Fibroblast of skin of abdomen (primary cell): ENCODE measurements around the gene POU2F1.
"Not testable (repeated sequence)": the region's sequence is repeated elsewhere in the genome, so short reads cannot be mapped to it uniquely, and the experiment has no call there.

ENCODE experiments used
- DNase-seq: peaks from one replicate; pipeline ENCODE4 v3.0.0-alpha.2; 2013

POU2F1 gene

DNA sequence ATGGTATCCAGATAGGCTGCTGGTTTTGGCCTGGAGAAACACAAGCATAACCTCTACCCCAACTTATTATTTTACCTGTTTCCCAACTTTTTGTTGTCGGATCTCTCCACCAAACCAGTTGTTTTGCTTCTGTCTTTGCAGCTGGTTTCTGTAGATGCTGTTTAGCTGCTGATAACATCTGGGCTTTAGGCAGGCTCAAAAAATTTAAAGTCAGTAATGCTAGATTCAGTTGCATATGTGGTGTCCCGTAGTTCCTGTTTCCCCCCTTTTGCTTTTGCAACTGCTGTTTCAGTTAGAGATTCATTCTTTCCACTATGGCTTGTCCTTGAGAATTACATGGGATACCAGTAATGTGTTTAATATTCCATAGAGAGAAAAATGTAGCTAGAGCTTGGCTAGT is 98.5 kb downstream of the POU2F1 start:
- not testable (repeated sequence) for DNase-seq

DNA sequence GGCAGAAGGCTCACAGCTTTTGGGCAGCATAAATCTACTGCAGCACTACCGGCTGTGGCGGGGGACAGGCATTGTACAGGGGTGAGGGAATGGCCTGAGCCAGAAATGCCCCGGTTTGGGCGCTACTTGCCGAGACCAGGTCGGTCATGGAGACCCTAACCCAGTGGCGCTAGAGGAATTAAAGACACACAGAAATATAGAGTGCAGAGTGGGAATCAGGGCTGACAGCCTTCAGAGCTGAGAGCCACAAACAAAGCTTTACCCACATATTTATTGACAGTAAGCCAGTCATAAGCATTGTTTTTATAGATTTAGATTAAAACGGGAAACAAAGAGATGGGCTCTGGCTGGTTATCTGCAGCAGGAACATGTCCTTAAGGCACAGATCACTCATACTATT is 101.8 kb downstream of the POU2F1 start:
- DNase-seq: no peak

DNA sequence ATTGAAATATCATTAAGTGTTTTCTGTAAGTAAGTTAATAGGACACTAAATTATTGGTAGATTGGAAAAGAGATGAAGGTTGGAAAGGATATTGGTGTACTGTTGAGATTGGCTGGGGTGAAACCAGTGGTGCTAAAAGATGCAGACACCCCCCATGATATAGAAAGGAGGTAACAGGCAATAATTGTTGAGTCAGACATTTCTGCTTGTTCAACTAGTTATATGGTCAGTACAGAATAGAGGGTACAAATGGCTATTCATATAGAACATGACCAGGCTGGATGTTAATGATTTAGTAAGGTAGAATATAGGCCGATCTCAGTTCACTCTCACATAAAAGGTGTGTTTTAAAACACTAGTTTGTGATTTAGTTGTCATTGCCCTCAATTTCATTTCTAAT is 104.5 kb downstream of the POU2F1 start:
- DNase-seq: no peak

DNA sequence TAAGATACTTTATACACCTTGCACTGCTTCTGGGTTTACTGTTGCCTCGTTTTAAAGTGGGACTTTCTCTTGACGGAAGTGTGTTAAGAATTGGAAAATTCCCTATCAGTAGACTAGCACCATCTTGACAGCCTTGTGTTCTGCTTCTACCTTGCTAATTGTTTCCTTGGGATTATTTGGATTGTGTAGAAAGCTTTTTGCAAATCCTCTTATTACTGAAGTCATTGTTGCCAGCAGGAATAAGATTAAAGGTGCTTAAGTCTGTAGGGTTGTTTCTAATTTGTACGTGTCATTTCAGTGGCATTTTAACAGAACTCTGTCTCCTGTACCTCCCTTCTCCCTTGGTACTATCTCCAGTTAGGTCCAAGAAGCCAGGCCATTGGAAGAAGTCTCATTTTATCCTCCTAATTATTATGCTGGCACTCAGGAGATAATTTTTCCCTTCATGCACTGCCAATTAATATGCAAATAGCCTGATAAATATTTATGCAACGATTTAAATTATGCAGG is 107.7 kb downstream of the POU2F1 start:
- no peak for DNase-seq

- DNase-seq: peak; percentile 4
These were observed 108.3 kb downstream of the POU2F1 start for GRCh38 chr1:167328816-167329483.

GRCh38 chr1:167330601-167331293 is 110.1 kb downstream of the POU2F1 start:
- DNase-seq: no peak

DNA sequence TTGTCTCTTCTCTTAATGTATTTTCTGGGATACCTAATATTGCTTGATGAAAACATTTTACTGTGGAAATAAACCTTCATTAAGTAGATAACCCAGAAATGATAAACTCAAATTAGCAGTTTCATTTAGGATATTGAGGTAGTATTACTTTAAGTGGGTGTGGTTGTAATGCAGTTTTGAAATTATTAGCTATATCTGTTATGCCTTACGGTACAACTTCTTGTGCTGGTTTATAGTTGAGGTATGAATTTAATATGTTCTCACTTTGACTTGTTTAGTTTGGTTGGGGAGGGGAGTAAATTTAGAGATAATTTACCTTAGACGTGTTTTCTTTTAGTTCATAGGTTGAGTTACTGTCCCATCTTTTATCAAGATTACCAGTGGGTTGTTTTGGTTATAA is 111.0 kb downstream of the POU2F1 start:
- no peak for DNase-seq

- DNase-seq: no peak
These were observed 111.8 kb downstream of the POU2F1 start for GRCh38 chr1:167332503-167332902.

DNA sequence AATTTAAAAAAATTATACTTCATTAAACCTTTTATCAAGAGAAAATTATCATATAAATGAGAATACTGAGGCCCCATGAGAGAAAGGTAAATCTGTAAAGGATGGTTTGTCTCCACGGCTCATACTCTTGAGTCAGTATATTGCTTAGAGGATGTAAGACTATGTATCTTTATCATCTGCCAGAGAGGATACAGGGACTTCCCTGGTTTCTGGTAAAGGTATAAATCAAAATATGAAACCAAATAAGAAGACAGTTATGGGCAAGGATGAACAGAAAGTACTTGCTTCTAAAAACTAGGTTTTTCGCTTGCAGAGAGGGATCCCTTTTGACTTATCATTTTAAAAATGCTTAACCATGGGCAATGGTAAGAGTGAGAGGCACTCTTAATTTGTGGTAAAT is 112.4 kb downstream of the POU2F1 start:
- DNase-seq: no peak

GRCh38 chr1:167333703-167334102 is 113.0 kb downstream of the POU2F1 start:
- no peak for DNase-seq

GRCh38 chr1:167339405-167339804 is 118.7 kb downstream of the POU2F1 start:
- DNase-seq: no peak

- DNase-seq: no peak
These were observed 122.2 kb downstream of the POU2F1 start for GRCh38 chr1:167342846-167343245.

- DNase-seq: peak; percentile 64
These were observed 123.4 kb downstream of the POU2F1 start for GRCh38 chr1:167344112-167344511.

DNA sequence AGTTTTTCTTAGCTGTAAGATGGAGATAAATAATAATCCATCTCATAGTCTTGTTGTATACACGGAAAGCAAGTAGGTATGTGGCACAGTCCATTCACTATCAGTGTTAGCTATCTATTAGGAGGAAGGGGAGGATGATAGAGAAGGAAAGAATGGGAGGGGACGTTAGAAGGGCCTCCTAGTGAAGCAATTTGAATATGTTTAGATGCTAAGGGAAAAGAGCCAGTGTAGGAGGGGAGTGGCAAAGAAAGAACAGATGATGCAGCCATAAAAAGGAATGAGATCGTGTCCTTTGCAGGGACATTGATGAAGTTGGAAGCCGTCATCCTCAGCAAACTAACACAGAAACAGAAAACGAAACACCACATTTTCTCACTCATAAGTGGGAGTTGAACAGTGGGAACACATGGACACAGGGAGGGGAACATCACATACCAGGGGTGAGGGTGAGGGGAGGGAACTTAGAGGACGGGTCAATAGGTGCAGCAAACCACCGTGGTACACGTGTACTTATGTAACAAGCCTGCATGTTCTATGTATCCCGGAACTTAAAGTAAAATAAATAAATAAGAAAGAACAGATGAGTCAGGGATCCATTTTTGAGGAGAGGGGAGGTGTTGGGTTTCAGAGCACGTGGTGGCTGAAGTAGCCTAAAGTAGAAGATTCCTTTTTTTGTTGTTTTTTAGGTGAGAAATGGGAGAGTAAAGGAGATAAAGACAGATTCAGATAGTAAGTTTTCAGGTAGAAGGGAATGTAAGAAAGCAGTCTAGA is 124.1 kb downstream of the POU2F1 start:
- DNase-seq: peak; percentile 0

- DNase-seq: no peak
These were observed 124.7 kb downstream of the POU2F1 start for GRCh38 chr1:167345386-167345733.

DNA sequence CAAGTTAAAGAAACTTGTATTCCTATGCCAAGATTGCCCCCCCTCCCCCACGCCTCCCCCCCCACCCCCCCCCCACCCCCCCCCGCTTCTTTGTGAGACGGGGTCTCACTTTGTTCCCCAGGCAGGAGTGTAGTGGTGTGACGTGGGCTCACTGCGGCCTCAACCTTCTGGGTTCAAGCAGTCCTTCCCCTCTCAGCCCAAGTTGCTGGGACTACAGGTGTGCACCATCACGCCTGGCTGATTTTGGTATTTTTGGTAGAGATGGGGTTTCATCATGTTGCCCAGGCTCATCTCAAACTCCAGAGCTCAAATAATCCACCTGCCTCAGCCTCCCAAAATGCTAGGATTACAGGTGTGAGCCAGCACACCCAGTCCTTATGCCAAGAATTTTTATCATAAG is 136.6 kb downstream of the POU2F1 start:
- DNase-seq: no peak

- DNase-seq: no peak
These were observed 138.6 kb downstream of the POU2F1 start for GRCh38 chr1:167359295-167359694.

DNA sequence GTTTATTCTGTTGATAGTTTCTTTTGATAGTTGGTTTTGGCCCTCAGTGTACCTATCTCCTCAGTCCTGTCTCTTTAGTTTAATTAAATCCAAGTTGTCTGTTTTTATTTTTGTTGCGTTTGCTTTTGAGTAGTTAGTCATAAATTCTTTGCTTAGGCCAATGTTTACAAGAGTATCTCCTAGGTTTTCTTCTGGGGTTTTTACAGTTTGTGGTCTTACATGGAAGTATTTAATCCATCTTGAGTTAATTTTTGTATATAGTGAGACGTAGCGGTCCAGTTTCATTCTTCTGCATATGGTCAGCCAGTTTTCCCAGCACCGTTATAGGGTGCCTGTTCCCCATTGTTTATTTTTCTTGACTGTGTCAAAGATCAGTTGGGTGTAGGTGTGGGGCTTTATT is 139.4 kb downstream of the POU2F1 start:
- DNase-seq: no peak

DNA sequence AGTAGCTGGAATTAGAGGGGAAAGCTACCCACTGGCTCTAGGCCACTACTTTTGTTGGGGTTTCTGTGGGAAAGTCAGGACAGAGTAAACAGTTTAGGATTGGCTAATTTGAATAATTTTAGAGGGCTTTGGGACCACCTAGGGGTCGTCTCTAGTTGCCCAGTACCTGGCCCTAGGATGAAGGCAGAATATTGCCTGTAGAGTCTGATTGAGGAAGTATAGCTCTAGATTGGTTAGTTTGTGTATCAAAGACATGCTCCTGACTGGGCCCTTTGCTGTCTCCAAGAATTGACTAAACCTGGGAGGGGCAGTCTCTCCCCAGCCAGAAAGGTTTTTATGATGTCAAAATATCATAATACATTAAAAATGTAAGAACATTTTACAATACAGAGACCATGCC is 142.0 kb downstream of the POU2F1 start:
- no peak for DNase-seq

- no peak for DNase-seq
These were observed 144.1 kb downstream of the POU2F1 start for GRCh38 chr1:167364826-167365225.

GRCh38 chr1:167365360-167365759 is 144.7 kb downstream of the POU2F1 start:
- DNase-seq: no peak

DNA sequence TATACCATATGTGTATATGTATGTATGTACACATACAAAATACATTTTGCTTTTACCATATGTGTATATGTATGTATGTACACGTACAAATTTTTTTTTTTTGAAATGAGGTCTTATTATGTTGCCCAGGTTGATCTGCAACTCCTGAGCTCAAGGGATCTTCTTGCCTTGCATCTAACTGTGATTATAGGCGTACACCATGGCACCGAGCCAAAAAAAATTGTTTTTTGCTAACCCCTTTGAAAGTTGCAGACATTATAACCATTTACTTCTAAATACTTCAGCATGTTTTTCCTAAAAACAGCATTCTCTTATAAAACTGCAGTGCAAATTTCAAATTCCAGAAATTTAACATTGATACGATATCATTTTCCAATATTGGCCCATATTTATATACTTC is 147.0 kb downstream of the POU2F1 start:
- no peak for DNase-seq

DNA sequence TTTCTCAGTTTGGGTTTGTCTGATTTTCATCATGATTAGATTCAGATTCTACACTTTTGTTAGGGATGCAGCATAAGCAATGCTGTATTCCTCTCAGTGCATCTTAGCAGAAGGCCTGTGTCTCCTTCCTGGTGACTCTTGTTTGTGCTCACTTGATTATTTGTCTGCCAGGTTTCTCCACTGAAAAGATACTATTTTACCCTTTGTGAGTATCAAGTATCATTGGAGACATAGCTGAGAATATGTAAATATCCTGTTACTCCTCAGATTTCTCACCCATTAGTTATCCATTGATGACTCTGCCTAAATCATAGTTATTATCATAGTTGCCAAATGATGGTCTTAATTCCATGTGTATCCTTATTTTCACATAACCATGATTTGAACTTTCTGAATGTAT is 148.5 kb downstream of the POU2F1 start:
- no peak for DNase-seq

DNA sequence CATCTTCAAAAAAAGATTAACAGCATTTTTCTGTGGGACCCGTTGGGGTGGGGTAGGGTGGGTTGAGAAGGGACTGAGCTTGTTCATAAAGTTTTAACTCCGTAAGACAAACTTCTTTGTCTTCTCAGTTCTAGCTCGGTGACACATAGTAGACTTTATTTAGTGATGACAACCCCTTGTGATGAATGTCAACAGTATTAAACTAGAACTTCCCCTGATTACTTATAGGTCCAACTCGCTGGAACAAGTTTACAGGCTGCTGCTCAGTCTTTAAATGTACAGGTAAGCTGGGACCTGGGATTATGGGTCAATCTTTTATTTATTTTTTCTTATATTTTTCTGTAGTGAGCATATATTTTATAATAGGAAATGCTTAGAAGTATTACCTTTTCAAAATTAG is 149.2 kb downstream of the POU2F1 start:
- no peak for DNase-seq
